Measurements from ENCODE around the gene SPRR5. TPM values are rescaled to one million over a fixed set of nuclear protein-coding genes. Genes with fewer than 3 reads are reported as not detected.

Gene SPRR5
- total and polyA plus RNA-seq, 7 donors = not detected

DNA sequence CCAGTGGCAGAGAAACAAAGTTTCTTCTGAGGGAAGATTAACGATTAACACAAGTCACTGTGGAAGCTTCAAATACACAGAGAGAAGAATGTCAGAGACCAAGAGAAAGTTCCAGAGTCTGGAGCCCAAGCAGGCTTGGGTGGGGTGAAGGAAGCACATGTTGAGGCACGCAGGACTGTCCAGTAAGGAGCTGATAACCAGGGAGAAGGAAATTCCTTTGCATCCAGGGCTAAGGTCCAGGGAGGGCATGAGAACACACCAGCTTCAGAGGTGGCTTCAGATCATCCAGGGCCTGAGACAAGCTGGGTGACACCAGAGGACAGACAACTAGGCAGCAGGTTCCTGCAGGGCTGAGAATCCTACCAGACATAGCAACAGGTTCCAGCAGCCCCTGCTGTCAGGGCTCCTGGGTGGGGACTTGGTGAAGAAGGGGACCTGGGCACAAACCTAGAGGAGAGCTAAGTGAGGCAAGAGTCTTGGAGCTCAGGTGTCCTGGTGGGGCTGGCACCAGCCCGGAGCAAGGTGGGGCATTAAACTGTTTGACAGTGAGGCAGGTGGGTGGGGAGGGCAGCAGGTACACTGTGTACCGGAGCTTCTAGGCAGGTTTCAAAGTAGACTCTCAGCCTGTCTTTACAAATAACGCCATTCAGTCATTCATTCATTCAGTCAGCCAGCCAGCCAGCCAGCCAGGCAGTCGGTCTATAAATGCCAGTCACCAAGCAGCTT is 34.3 kb downstream of the SPRR5 start:
- Histone ChIP-seq H3K4me3 (no peak overlapping the region), H3K9me3 (no peaks in the 10 kb centered on the region), H3K36me3 (ENCODE audit: insufficient read depth in 1 of 2, low read depth in 1 of 2) (no peaks in the 10 kb centered on the region), H3K4me1 (no peaks in the 10 kb centered on the region), H3K27me3 (ENCODE audit: insufficient read depth in 3 of 3, low read length in 2 of 3) (peaks cover 0 to 2% (median 0%) of the 10 kb centered on the region in 3 donors), H3K27ac (no peak overlapping the region)
- 82 to 84% (median 83%) methylated on average over 6 of the region's 6 CpGs for WGBS, 3 donors
- no peak for DNase-seq
- intact Hi-C loops (cut with DNase I) = no loop called here
- ATAC-seq = no peak
- no peak for TF ChIP-seq CTCF (IDR thresholded peaks at IDR 0.05)

- DNase-seq (no peak), ATAC-seq (no peak)
- peaks cover 0 to 2% (median 0%) of the 10 kb centered on the region in 3 donors for H3K27me3 ChIP-seq (ENCODE audit: insufficient read depth in 3 of 3, low read length in 2 of 3)
- intact Hi-C loops (cut with DNase I) = no loop called here
- 71 to 79% (median 75%) methylated on average over 4 of the region's 4 CpGs for WGBS, 3 donors
- H3K27ac ChIP-seq = no peak overlapping the region
- TF ChIP-seq CTCF (IDR thresholded peaks at IDR 0.05) = no peak
- H3K36me3 ChIP-seq (ENCODE audit: insufficient read depth in 1 of 2, low read depth in 1 of 2) = no peaks in the 10 kb centered on the region
- no peaks in the 10 kb centered on the region for H3K4me1 ChIP-seq
- H3K9me3 ChIP-seq = no peaks in the 10 kb centered on the region
- no peak overlapping the region for H3K4me3 ChIP-seq
Observed at GRCh38 chr1:152982076-152982475, 35.1 kb downstream of the SPRR5 start.

DNA sequence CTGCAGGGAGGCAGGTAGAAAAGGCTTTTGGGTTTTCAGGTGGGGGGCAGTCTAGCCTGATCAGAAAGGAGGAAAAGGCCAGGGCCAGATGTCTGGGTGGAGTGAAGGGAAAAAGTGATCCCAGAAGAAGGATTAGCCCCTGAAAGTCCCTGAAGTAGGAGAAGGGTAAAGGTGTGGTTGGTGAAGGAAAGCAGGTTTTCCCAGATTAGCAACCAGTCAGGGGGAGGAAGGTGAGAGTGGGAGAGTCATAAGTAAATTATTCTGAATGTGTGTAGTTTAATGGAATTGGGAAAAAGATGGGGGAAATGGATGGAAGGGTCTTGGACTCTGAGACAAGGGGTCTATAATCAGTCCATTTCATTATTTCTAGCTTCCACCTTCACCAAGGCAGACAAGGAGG is 36.2 kb downstream of the SPRR5 start:
- H3K36me3 ChIP-seq (ENCODE audit: insufficient read depth in 1 of 2, low read depth in 1 of 2) = no peaks in the 10 kb centered on the region

GRCh38 chr1:152983743-152984142 is 36.7 kb downstream of the SPRR5 start, which contains the start of gene SPRR1A:
SPRR1A (plus strand) TSS chr1:152984081; CDS start chr1:152985231, 1,150 bp downstream.
- Histone ChIP-seq H3K9me3 (no peaks in the 10 kb centered on the region), H3K27me3 (ENCODE audit: insufficient read depth in 3 of 3, low read length in 2 of 3) (no peaks in the 10 kb centered on the region), H3K36me3 (ENCODE audit: insufficient read depth in 1 of 2, low read depth in 1 of 2) (no peaks in the 10 kb centered on the region), H3K4me1 (no peaks in the 10 kb centered on the region), H3K4me3 (no peak within 1 kb of the TSS), H3K27ac (no peak within 1 kb of the TSS)
- WGBS, 3 donors = 37 to 48% (median 42%) methylated on average over 3 of the region's 3 CpGs
- ATAC-seq = no peak
- DNase-seq = no peak
- intact Hi-C loops (cut with DNase I) = no loop called here
- TF ChIP-seq CTCF (IDR thresholded peaks at IDR 0.05) = no peak

More for the DNA sequence above, 36.2 kb downstream of the SPRR5 start:
- intact Hi-C loops (cut with DNase I) = no loop called here
- H3K4me1 ChIP-seq = no peaks in the 10 kb centered on the region
- no peak for TF ChIP-seq CTCF (IDR thresholded peaks at IDR 0.05)
- no peak for DNase-seq
- no peaks in the 10 kb centered on the region for H3K9me3 ChIP-seq
- ATAC-seq = no peak
- H3K27ac ChIP-seq = no peak overlapping the region
- H3K4me3 ChIP-seq = no peak overlapping the region
- H3K27me3 ChIP-seq (ENCODE audit: insufficient read depth in 3 of 3, low read length in 2 of 3) = peaks cover 0 to 1% (median 0%) of the 10 kb centered on the region in 3 donors

DNA sequence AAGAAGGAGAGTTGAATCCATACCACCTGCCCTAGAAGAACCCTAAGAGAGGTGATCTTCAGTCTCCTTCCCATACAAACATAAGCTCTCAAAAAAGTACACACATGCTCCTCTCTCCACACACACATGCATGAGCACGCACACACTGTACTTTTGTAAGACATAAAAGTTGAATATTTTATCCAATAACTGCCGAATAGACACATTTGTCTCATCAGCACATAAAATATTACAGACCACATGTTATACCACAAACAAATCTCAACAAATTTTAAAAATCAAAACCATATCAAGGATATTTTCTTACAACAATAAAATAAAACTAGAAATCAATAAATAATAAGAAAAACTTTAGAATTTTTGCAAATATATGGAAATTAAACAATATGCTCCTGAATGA is 39.6 kb downstream of the SPRR5 start:
- Histone ChIP-seq H3K4me3 (no peak overlapping the region), H3K9me3 (no peaks in the 10 kb centered on the region), H3K27me3 (ENCODE audit: insufficient read depth in 3 of 3, low read length in 2 of 3) (no peaks in the 10 kb centered on the region), H3K36me3 (ENCODE audit: insufficient read depth in 1 of 2, low read depth in 1 of 2) (no peaks in the 10 kb centered on the region), H3K27ac (no peak overlapping the region), H3K4me1 (no peaks in the 10 kb centered on the region)
- no peak for TF ChIP-seq CTCF (IDR thresholded peaks at IDR 0.05)
- ATAC-seq (no peak), DNase-seq (no peak)
- intact Hi-C loops (cut with DNase I) = no loop called here
- 85 to 91% (median 88%) methylated on average over 2 of the region's 2 CpGs for WGBS, 3 donors
